AG04450 (cell line): ENCODE measurements around the gene OR10V1. TPM values are rescaled to one million over a fixed set of nuclear protein-coding genes. Genes with fewer than 3 reads are reported as not detected.

Experiments used
- CTCF ChIA-PET: fragments of 300-600, 350-600 bp; formaldehyde crosslinking; extraction: SDS; loops from one replicate; lab custom pipeline; 2022; ENCODE audit warnings: antibody characterized with exemption, inconsistent platforms; lab: Charles Lee
- POLR2A ChIA-PET: fragments of 350-600 bp; formaldehyde crosslinking; extraction: SDS; loops from one replicate; lab custom pipeline; 2021; ENCODE audit warnings: antibody characterized with exemption, inconsistent platforms; lab: Yijun Ruan, JAX
- DNase-seq: peaks from one replicate; pipeline ENCODE4 v3.0.0-alpha.2; 2011; ENCODE audit warnings: low read depth, low spot score
- H3K27ac ChIP-seq: one replicate; pipeline ENCODE4 v1.5.1; 2012; ENCODE audit warnings: low read depth, low read length, control low read depth
- H3K27me3 ChIP-seq: one replicate; pipeline ENCODE4 v1.6.0; 2012; ENCODE audit warnings: low read length; ENCODE audit not compliant: control insufficient read depth, insufficient read depth
- H3K4me3 ChIP-seq: 2 replicates; pipeline ENCODE4 v1.5.1; 2011; ENCODE audit warnings: mild to moderate bottlenecking, low read depth, low read length, control low read depth
- H3K9me3 ChIP-seq: 2 replicates; pipeline ENCODE4 v1.5.1; 2012; ENCODE audit warnings: low read length; ENCODE audit not compliant: control insufficient read depth, insufficient read depth
- CTCF ChIP-seq: IDR thresholded peaks from 2 replicates; pipeline ENCODE4 v1.5.1; 2011; ENCODE audit warnings: low read depth, low read length, control low read depth, inconsistent platforms
- polyA plus RNA-seq: library from polyadenylated mRNA; depleted of rRNA; stranded (reverse); fragments of >200 nt; gene quantifications from 2 replicates; pipeline ENCODE4 v1.2.3, GENCODE V29; 2011

The OR10V1 gene
- polyA plus RNA-seq, 1 experiment: not detected

GRCh38 chr11:59754494-59754858 lies 40.8 kb upstream of the OR10V1 start:
- ChIA-PET CTCF (interaction anchor here (0.7 to 5.0 kb wide), 17 partner anchors 9 to 226 kb away, joined by 3 to 79 read pairs (median 5); partner anchors contain the start of gene MRPL16), POLR2A (interaction anchor here (1.3 to 1.8 kb wide), 4 partner anchors 32 to 86 kb away, joined by 4 to 8 read pairs (median 7); partner anchors contain the start of gene PATL1)
- H3K27me3 ChIP-seq: no peaks in the 10 kb centered on the region
- peak overlapping the region; percentile 85 for H3K4me3 ChIP-seq
- no peak overlapping the region for H3K27ac ChIP-seq
- TF ChIP-seq CTCF: no peak
- H3K9me3 ChIP-seq: no peaks in the 10 kb centered on the region; the same call in 1 of the 2 replicates
- no peak for DNase-seq

- TF ChIP-seq CTCF: peak; percentile 91
- Histone ChIP-seq H3K27me3 (no peaks in the 10 kb centered on the region), H3K9me3 (no peaks in the 10 kb centered on the region; the same call in 1 of the 2 replicates), H3K27ac (no peak overlapping the region), H3K4me3 (peak overlapping the region; percentile 85)
- CTCF ChIA-PET: interaction anchor here (0.7 to 5.0 kb wide), 20 partner anchors 9 to 225 kb away, joined by 3 to 79 read pairs (median 5); partner anchors contain the start of gene MRPL16
- peak; percentile 26 for DNase-seq
- POLR2A ChIA-PET: interaction anchor here (1.0 to 1.3 kb wide), 3 partner anchors 23 to 57 kb away, joined by 3 to 4 read pairs (median 3); partner anchors contain the start of gene MRPL16
These were observed 40.2 kb upstream of the OR10V1 start for GRCh38 chr11:59753650-59754493.

DNA sequence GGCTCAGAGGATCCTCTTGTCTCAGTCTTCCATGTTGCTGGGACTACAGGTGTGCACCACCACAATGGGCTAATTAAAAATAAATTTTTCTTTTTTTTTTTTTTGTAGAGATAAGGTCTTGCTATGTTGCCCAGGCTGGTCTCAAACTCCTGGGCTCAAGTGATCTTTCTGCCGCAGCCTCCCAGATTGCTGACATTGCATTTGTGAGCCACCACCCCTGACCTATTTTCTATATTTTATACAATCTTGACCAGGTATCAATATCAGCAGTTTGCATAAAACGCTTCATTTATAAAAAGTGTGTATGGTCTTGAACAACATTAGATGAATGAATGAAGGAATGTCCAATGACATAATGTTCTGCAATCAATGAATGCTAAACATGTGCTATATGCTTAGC lies 32.5 kb upstream of the OR10V1 start:
- H3K9me3 ChIP-seq: no peaks in the 10 kb centered on the region
- ChIA-PET POLR2A (no interaction called here), CTCF (interaction anchor here (1.1 to 1.2 kb wide), 2 partner anchors 9 to 56 kb away, joined by 3 to 5 read pairs; partner anchors contain the start of gene STX3)
- no peak for DNase-seq
- no peak overlapping the region for H3K4me3 ChIP-seq
- peaks cover 3% of the 10 kb centered on the region for H3K27me3 ChIP-seq
- no peak for TF ChIP-seq CTCF
- no peak overlapping the region for H3K27ac ChIP-seq

DNA sequence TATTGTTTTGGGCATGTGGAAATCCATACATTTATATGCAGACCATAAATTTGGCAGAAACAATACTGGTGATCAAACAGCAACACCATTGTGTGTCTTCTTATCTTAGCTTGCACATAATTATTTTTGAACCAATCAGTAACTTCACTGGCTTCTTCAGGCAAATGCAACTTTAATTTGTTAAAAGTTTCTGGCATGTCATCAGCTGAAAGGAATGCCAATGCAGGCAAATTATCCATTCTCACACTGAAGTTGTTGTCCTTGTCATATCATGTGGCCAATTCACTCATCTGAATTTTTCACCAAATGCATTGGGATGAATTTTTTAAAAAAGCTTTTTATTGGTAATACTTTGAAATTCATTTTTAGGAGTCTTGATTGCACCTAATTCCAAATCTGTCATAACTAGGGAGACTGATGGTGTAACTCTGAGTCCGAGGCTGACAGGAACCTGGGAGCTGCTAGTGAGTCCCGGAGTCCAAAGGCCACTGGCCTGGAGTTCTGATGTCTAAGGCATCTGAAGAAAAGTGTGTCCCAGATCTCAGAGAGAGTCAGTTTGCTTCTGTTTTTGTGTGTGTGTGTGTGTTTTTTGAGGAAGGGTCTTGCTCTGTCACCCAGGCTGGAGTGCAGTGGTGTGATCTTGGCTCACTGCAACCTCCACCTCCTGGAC lies 17.4 kb upstream of the OR10V1 start:
- no peak for TF ChIP-seq CTCF
- Histone ChIP-seq H3K27ac (no peak overlapping the region), H3K9me3 (no peaks in the 10 kb centered on the region), H3K4me3 (no peak overlapping the region), H3K27me3 (peaks cover 2% of the 10 kb centered on the region)
- POLR2A ChIA-PET: no interaction called here
- CTCF ChIA-PET: no interaction called here
- DNase-seq: no peak
